NCI-H524 (cell line): Measurements from ENCODE around the gene HSPH1.

Experiments used
- DNase-seq, 2 experiments: peaks; one replicate each; lab custom pipeline; 2025; lab: John Stamatoyannopoulos, UW

HSPH1 gene

DNA sequence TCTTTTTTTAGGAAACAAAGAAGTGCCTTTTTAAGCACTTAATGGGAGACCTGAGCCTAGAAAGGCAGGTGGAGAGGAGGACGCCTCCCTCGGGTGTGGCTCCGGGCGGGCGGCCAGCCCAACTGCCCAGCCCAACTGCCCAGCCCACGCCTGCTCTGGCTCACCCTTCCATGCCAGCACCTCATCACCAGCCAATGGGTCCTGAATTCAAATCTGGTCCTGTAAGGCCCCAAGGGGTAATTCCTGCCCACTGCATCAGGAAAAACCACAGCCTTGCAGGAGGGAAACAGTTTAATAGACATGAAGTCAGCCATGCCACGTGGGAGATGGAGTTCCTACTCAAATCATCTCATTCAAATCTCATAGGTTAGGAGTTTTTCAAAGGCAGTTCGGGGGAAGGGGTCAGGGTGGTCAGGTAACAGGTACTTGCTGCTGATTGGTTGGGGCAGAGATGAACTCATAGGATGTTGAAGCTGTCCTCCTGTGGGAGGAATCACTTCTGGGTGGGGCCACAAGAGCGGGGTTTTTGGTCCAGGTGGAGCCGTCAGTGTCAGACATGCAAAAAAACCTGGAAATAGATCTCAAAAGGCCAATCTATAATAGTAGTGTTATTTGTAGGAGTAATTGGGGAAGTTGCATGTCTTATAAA, 64.9 kb downstream of the HSPH1 start:
- no peak for DNase-seq

DNA sequence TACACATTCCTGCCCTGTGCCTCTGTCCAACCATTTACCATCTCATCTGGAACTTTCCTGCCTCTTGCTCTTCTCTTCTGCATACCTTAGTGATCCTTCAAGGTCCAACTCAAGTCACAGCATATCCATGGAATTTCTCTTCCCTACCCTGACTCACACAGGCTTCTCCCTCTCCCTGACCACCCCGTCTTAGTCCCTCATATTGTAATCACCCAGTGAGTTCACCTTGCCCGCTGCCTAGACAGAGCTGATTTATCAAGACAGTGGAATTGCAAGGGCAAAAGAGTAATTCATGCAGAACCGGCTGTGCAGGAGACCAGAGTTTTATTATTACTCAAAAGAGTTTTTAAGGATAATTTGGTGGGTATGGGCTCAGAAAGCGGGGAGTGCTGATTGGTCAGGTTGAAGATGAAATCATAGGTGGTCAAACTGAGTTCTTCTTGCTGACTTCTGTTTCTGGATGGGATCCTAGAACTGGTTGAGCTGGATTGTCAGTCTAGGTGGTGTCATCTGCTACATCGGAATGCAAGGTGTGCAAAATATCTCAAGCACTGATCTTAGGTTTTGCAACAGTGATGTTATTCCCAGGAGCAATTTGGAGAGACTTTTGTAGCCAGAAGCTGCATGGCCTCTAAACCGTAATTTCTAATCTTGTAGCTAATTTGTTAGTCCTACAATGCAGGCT, 67.2 kb downstream of the HSPH1 start:
- no peak for DNase-seq

DNA sequence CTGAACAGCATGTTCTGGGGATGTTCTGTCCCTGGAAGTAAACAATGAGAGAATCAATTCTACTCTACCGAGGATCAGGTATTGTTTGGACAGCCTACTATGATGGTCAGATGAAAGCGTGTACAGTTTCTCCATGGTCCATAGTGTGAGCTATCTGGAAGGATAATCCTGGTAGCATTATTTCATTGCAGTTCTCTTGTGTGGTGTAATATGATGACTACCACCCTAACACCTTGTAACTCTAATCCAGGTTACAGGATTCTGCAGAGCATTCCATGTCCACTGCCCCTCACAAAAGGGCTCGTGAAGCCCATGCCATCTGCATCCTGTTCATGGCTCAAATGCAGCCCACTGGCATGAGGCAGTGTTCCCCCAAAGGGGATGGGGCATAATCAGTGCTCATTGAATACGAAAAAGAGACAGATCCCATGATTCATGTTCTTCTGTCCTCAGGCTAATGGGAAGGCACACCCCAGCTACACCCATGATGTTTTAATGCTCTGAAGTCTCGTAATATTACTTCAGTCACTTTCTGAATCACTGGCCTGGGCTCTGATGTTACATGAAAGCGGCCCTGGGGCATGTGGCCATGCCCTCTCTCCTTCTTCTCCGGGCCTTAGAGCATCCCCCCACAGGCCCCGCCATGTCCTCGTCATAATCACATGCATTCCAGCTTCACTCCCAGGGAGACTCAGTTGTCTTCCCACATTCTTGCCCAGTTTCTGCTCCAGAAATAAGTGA, 68.4 kb downstream of the HSPH1 start:
- DNase-seq, result no peak

DNA sequence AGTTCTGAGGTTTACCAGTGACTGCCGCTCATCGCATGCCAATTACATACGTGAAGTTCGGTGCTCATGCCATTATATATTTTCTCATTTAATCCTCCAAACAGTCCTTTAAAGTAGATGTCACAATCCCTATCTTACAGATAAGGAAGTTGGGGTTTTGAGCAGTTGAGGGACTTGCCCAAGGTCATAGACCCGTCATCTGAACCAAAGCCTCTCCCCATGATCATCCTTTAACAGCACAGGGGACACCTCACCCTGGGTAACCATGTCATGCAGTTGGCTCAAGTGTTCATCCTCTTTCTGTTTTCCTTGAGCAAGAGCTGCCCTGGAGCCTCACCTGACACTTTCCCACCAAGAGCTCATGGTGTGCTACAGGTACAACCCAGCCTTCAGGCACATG, 69.1 kb downstream of the HSPH1 start:
- no peak for DNase-seq

DNA sequence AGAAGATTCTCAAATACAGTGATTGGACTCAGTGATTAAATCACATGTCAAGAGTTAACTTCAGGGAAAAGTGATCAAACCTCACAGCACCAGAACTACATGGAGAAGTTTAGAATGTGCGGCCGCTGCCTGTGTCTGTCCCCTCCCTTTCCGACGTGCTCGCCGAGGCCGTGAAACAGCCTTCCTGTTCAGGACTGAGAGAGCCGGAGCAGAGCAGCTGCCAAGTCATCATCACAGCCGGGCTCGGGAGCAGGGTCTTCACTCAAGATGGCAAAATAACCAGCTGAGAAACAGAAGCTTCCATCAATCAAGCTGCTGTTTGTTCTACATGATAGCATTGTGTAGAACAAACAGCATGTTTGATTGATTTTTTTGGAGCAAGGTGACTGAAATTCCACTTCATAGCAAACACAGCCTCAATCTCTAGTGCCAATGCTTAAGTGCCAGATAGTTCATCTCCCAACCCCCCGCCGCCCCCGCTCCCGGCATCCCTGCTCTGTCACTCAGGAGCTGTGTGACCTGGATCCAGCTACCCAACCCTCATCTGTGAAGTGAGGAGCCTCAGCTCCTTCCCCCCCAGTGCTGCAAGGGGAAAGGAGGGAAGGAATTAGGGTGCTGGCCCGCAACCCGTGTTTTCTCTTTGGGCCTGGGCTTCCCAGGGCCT, 70.6 kb downstream of the HSPH1 start:
- DNase-seq, result no peak

DNA sequence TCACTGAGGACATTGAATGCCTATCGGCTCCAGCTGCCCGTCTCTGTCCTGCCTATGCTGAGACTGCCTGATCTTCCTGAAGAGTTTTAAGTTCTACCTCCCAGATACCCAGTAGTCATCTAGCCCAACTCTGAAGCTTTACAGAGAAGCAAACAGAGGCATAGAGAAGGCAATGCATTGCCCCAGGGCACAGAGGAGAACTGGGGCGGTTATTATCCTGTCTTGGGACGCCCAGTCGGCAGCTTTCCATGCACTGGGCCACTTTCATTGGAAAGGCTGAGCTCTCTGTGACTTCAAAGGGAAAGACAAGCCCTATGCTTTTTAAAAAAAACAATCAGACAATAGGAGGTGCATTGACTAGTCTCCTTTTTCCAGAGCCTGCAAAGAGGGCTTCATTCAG, 71.6 kb downstream of the HSPH1 start:
- DNase-seq, result no peak

DNA sequence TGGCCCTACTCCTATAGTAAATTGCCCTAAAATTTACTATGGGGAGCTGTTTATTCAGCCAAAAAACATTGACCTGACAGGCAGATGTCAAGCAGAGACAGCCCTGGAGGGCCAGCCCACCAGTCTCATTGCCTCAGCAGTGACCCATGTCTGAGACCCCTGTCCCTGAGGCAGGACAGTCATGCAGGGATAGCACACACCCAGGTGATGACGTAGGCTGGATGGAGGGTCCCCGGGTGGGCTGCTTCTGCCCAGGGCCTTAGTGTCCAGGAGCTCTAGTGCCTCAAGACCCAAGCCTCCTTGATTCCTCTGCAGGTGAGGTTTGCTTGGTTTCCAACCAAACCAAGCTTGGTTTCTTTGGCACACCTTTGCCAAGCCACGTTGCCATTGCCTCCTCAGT, 72.1 kb downstream of the HSPH1 start:
- no peak for DNase-seq

DNA sequence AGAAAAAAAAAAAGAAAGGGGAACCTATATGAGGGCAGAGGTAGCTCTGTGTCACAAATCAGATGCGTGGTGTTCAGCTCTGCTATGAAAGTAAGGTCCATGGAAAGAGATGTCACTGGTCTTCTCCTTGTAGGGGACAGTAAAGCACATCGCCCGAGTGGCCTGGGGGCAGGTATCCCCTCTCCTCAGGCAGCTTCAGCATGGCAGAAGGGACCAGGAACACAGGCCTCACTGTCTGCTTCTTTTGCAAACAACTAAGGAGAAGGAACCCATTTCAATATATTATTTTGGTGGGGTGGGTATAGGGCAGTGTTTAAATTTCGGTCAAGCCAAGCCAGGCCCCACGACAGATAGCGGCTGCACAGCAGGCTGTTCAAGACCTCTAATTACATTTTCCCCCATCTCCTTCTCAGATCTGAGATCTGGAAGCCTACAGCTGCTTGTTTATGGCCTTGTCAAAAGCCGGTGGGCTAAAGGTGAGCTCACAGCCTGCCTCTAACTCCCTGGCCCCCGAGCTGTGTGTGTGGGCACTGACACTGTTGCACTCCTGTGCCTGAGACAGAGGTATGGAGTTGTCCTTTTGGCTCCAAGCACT, 72.8 kb downstream of the HSPH1 start:
- no peak for DNase-seq
